ENCODE measurements around the gene TOMM6. TPM values are rescaled to one million over a fixed set of nuclear protein-coding genes. Genes with fewer than 3 reads are reported as not detected.

The TOMM6 gene
- total RNA-seq, 1 donor from 2014 or later: 133 TPM

GRCh38 chr6:41771058-41771983 is 16.2 kb upstream of the TOMM6 start:
- Mint-ChIP-seq H3K36me3 (ENCODE audit: unreplicated experiment) (peaks cover 9% of the 10 kb centered on the region), H3K27me3 (ENCODE audit: unreplicated experiment) (no peaks in the 10 kb centered on the region), H3K4me3 (ENCODE audit: unreplicated experiment) (no peak overlapping the region), H3K27ac (ENCODE audit: unreplicated experiment) (no peak overlapping the region), H3K9me3 (ENCODE audit: unreplicated experiment) (no peaks in the 10 kb centered on the region), H3K4me1 (ENCODE audit: unreplicated experiment) (peaks cover 10% of the 10 kb centered on the region)
- DNase-seq (ENCODE audit: extremely low spot score, unreplicated experiment): no peak
- no peak for TF ChIP-seq CTCF (IDR thresholded peaks at IDR 0.05)

- Mint-ChIP-seq H3K4me1 (ENCODE audit: unreplicated experiment) (peaks cover 11% of the 10 kb centered on the region), H3K27me3 (ENCODE audit: unreplicated experiment) (no peaks in the 10 kb centered on the region), H3K36me3 (ENCODE audit: unreplicated experiment) (peaks cover 11% of the 10 kb centered on the region), H3K27ac (ENCODE audit: unreplicated experiment) (no peak overlapping the region), H3K9me3 (ENCODE audit: unreplicated experiment) (no peaks in the 10 kb centered on the region), H3K4me3 (ENCODE audit: unreplicated experiment) (no peak overlapping the region)
- TF ChIP-seq CTCF (IDR thresholded peaks at IDR 0.05): no peak
- no peak for DNase-seq (ENCODE audit: extremely low spot score, unreplicated experiment)
These were observed 12.7 kb upstream of the TOMM6 start for GRCh38 chr6:41774841-41775240.

GRCh38 chr6:41775293-41775882 is 12.1 kb upstream of the TOMM6 start:
- H3K27ac Mint-ChIP-seq (ENCODE audit: unreplicated experiment): no peak overlapping the region
- no peaks in the 10 kb centered on the region for H3K27me3 Mint-ChIP-seq (ENCODE audit: unreplicated experiment)
- no peak overlapping the region for H3K4me3 Mint-ChIP-seq (ENCODE audit: unreplicated experiment)
- H3K9me3 Mint-ChIP-seq (ENCODE audit: unreplicated experiment): no peaks in the 10 kb centered on the region
- peaks cover 12% of the 10 kb centered on the region for H3K4me1 Mint-ChIP-seq (ENCODE audit: unreplicated experiment)
- TF ChIP-seq CTCF (IDR thresholded peaks at IDR 0.05): no peak
- H3K36me3 Mint-ChIP-seq (ENCODE audit: unreplicated experiment): peaks cover 9% of the 10 kb centered on the region
- no peak for DNase-seq (ENCODE audit: extremely low spot score, unreplicated experiment)

GRCh38 chr6:41777551-41778285 is 9.8 kb upstream of the TOMM6 start:
- H3K4me3 Mint-ChIP-seq (ENCODE audit: unreplicated experiment): peak overlapping the region; percentile 14
- H3K4me1 Mint-ChIP-seq (ENCODE audit: unreplicated experiment): peaks cover 23% of the 10 kb centered on the region
- TF ChIP-seq CTCF (IDR thresholded peaks at IDR 0.05): no peak
- H3K36me3 Mint-ChIP-seq (ENCODE audit: unreplicated experiment): peaks cover 2% of the 10 kb centered on the region
- no peaks in the 10 kb centered on the region for H3K9me3 Mint-ChIP-seq (ENCODE audit: unreplicated experiment)
- no peak overlapping the region for H3K27ac Mint-ChIP-seq (ENCODE audit: unreplicated experiment)
- H3K27me3 Mint-ChIP-seq (ENCODE audit: unreplicated experiment): no peaks in the 10 kb centered on the region
- no peak for DNase-seq (ENCODE audit: extremely low spot score, unreplicated experiment)

All from osteocyte (in vitro differentiated cells).